ENCODE results near the gene LDLR. TPM values are rescaled to one million over a fixed set of nuclear protein-coding genes. Genes with fewer than 3 reads are reported as not detected.

LDLR gene
- total RNA-seq, 1 donor from 2014 or later: 153 TPM

GRCh38 chr19:11050323-11051114 is 38.7 kb upstream of the LDLR start:
- H3K27ac Mint-ChIP-seq (ENCODE audit: unreplicated experiment): no peak overlapping the region

GRCh38 chr19:11053817-11054195 is 35.5 kb upstream of the LDLR start:
- Histone ChIP-seq H3K9me3 (ENCODE audit: insufficient read depth, low read depth, low read length) (no peaks in the 10 kb centered on the region), H3K4me3 (ENCODE audit: insufficient read depth, low read depth, low read length) (no peak overlapping the region), H3K27ac (ENCODE audit: low read depth, low read length) (no peak overlapping the region), H3K4me2 (ENCODE audit: low read length) (no peak overlapping the region), H3K27me3 (ENCODE audit: insufficient read depth, low read length) (no peaks in the 10 kb centered on the region), H3K4me1 (ENCODE audit: insufficient read depth, low read length) (no peaks in the 10 kb centered on the region), H3K36me3 (ENCODE audit: insufficient read depth, low read length) (peaks cover under 1% of the 10 kb centered on the region), H4K20me1 (ENCODE audit: insufficient read depth, low read length) (peaks cover 52% of the 10 kb centered on the region), H3K79me2 (ENCODE audit: insufficient read depth, low read length) (peaks cover 4% of the 10 kb centered on the region), H2AFZ (ENCODE audit: low read depth, low read length) (no peak overlapping the region), H3K9ac (ENCODE audit: low read length) (no peak overlapping the region)
- no peak overlapping the region for H3K27ac Mint-ChIP-seq (ENCODE audit: unreplicated experiment)
- FAIRE-seq: no peak
- TF ChIP-seq EZH2 (IDR thresholded peaks at IDR 0.05; ENCODE audit: insufficient read depth, low read length): no peak
- TF ChIP-seq CTCF (IDR thresholded peaks at IDR 0.05; ENCODE audit: insufficient read depth, low read depth, low read length): no peak
- no peaks in the 10 kb centered on the region for H3K27me3 Mint-ChIP-seq (ENCODE audit: low read depth, unreplicated experiment)
- no peaks in the 10 kb centered on the region for H3K4me1 Mint-ChIP-seq (ENCODE audit: low read depth, unreplicated experiment)
- H3K9me3 Mint-ChIP-seq (ENCODE audit: unreplicated experiment): no peaks in the 10 kb centered on the region
- no peak overlapping the region for H3K4me3 Mint-ChIP-seq (ENCODE audit: unreplicated experiment)
- H3K36me3 Mint-ChIP-seq (ENCODE audit: low read depth, unreplicated experiment): peaks cover 10% of the 10 kb centered on the region
- DNase-seq (ENCODE audit: low read depth): no peak

More at GRCh38 chr19:11050323-11051114, 38.7 kb upstream of the LDLR start:
- Histone ChIP-seq H3K27ac (ENCODE audit: low read depth, low read length) (no peak overlapping the region), H3K36me3 (ENCODE audit: insufficient read depth, low read length) (peaks cover 6% of the 10 kb centered on the region), H3K27me3 (ENCODE audit: insufficient read depth, low read length) (no peaks in the 10 kb centered on the region), H3K9me3 (ENCODE audit: insufficient read depth, low read depth, low read length) (no peaks in the 10 kb centered on the region), H3K4me2 (ENCODE audit: low read length) (no peak overlapping the region), H2AFZ (ENCODE audit: low read depth, low read length) (no peak overlapping the region), H3K79me2 (ENCODE audit: insufficient read depth, low read length) (peaks cover 7% of the 10 kb centered on the region), H4K20me1 (ENCODE audit: insufficient read depth, low read length) (peaks cover 63% of the 10 kb centered on the region), H3K9ac (ENCODE audit: low read length) (no peak overlapping the region), H3K4me3 (ENCODE audit: insufficient read depth, low read depth, low read length) (no peak overlapping the region), H3K4me1 (ENCODE audit: insufficient read depth, low read length) (no peaks in the 10 kb centered on the region)
- H3K36me3 Mint-ChIP-seq (ENCODE audit: low read depth, unreplicated experiment): peaks cover 11% of the 10 kb centered on the region
- DNase-seq (ENCODE audit: low read depth) (no peak), FAIRE-seq (no peak)
- no peaks in the 10 kb centered on the region for H3K27me3 Mint-ChIP-seq (ENCODE audit: low read depth, unreplicated experiment)
- no peaks in the 10 kb centered on the region for H3K4me1 Mint-ChIP-seq (ENCODE audit: low read depth, unreplicated experiment)
- no peaks in the 10 kb centered on the region for H3K9me3 Mint-ChIP-seq (ENCODE audit: unreplicated experiment)
- TF ChIP-seq CTCF (IDR thresholded peaks at IDR 0.05; ENCODE audit: insufficient read depth, low read depth, low read length) (no peak), EZH2 (IDR thresholded peaks at IDR 0.05; ENCODE audit: insufficient read depth, low read length) (no peak)
- H3K4me3 Mint-ChIP-seq (ENCODE audit: unreplicated experiment): no peak overlapping the region

GRCh38 chr19:11054200-11054599 is 35.1 kb upstream of the LDLR start:
- no peak overlapping the region for H3K4me2 ChIP-seq (ENCODE audit: low read length)
- no peak for FAIRE-seq
- H2AFZ ChIP-seq (ENCODE audit: low read depth, low read length): no peak overlapping the region
- no peak overlapping the region for H3K4me3 ChIP-seq (ENCODE audit: insufficient read depth, low read depth, low read length)
- H3K9me3 ChIP-seq (ENCODE audit: insufficient read depth, low read depth, low read length): no peaks in the 10 kb centered on the region
- peaks cover 4% of the 10 kb centered on the region for H3K79me2 ChIP-seq (ENCODE audit: insufficient read depth, low read length)
- peaks cover 48% of the 10 kb centered on the region for H4K20me1 ChIP-seq (ENCODE audit: insufficient read depth, low read length)
- H3K4me1 Mint-ChIP-seq (ENCODE audit: low read depth, unreplicated experiment): no peaks in the 10 kb centered on the region
- no peaks in the 10 kb centered on the region for H3K27me3 Mint-ChIP-seq (ENCODE audit: low read depth, unreplicated experiment)
- H3K4me3 Mint-ChIP-seq (ENCODE audit: unreplicated experiment): no peak overlapping the region
- no peaks in the 10 kb centered on the region for H3K4me1 ChIP-seq (ENCODE audit: insufficient read depth, low read length)
- DNase-seq (ENCODE audit: low read depth): no peak
- H3K9ac ChIP-seq (ENCODE audit: low read length): no peak overlapping the region
- TF ChIP-seq EZH2 (IDR thresholded peaks at IDR 0.05; ENCODE audit: insufficient read depth, low read length) (no peak), CTCF (IDR thresholded peaks at IDR 0.05; ENCODE audit: insufficient read depth, low read depth, low read length) (no peak)
- no peak overlapping the region for H3K27ac ChIP-seq (ENCODE audit: low read depth, low read length)
- peaks cover 10% of the 10 kb centered on the region for H3K36me3 Mint-ChIP-seq (ENCODE audit: low read depth, unreplicated experiment)
- H3K36me3 ChIP-seq (ENCODE audit: insufficient read depth, low read length): no peaks in the 10 kb centered on the region
- H3K27me3 ChIP-seq (ENCODE audit: insufficient read depth, low read length): no peaks in the 10 kb centered on the region
- H3K27ac Mint-ChIP-seq (ENCODE audit: unreplicated experiment): no peak overlapping the region
- H3K9me3 Mint-ChIP-seq (ENCODE audit: unreplicated experiment): no peaks in the 10 kb centered on the region

All from astrocyte (in vitro differentiated cells and primary cell).